Adrenal gland (tissue), 5 donors: ENCODE data around the gene KLHL15.

Experiments used
- POLR2A ChIP-seq, 2 donors: fragments of 450-650 bp; IDR thresholded peaks; one replicate each; pipeline ENCODE4 v1.6.1; 2017; ENCODE audit warnings: antibody characterized with exemption in 2 of 2, mild to moderate bottlenecking in 2 of 2, moderate library complexity in 1 of 2
- TF ChIP-seq, protein P1 (sequence below), 6 experiments: fragments of 450-650 bp in 4 of 6; fragments of 200-600 bp in 2 of 6; sonication (generic) in 1 of 6; IDR thresholded peaks; 1 replicate in 5 of 6; 2 replicates in 1 of 6; pipeline versions ENCODE4 v1.5.1 to v1.8.0; 2016 to 2021; ENCODE audit warnings: antibody characterized with exemption in 6 of 6, mild to moderate bottlenecking in 2 of 6, moderate library complexity in 1 of 6
- donor health status: DM: no; HTN: no; CAD: no.

DNA sequence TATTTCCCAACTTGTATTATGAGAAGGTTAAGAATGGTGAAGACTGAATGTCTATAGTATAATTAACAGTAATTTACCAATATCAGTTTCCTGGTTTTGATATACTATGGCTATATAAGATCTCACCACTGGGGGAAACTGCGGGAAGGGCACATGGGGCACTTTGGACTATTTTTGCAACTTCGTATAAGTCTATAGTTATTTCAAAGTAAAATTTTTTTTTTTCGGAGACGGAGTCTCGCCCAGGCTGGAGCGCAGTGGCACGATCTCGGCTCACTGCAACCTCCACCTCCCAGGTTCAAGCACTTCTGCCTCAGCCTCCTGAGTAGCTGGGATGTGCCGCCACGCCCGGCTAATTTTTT, 73.1 kb downstream of the KLHL15 start:
- no peak for TF ChIP-seq POLR2A (IDR thresholded peaks at IDR 0.05)
- TF ChIP-seq, protein P1, sequence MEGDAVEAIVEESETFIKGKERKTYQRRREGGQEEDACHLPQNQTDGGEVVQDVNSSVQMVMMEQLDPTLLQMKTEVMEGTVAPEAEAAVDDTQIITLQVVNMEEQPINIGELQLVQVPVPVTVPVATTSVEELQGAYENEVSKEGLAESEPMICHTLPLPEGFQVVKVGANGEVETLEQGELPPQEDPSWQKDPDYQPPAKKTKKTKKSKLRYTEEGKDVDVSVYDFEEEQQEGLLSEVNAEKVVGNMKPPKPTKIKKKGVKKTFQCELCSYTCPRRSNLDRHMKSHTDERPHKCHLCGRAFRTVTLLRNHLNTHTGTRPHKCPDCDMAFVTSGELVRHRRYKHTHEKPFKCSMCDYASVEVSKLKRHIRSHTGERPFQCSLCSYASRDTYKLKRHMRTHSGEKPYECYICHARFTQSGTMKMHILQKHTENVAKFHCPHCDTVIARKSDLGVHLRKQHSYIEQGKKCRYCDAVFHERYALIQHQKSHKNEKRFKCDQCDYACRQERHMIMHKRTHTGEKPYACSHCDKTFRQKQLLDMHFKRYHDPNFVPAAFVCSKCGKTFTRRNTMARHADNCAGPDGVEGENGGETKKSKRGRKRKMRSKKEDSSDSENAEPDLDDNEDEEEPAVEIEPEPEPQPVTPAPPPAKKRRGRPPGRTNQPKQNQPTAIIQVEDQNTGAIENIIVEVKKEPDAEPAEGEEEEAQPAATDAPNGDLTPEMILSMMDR (IDR thresholded peaks at IDR 0.05) = no peak
